Neural progenitor cell (in vitro differentiated cells): ENCODE results near the gene AHCY. TPM values are rescaled to one million over a fixed set of nuclear protein-coding genes. Genes with fewer than 3 reads are reported as not detected.
"Not testable (repeated sequence)": the region's sequence is repeated elsewhere in the genome, so short reads cannot be mapped to it uniquely, and the experiment has no call there.

Source experiments
- DNase-seq: peaks from one replicate; pipeline ENCODE4 v3.0.0-alpha.2; 2016; ENCODE audit warnings: low spot score
- H2AFZ ChIP-seq: fragments of 200-600 bp; sonication (generic); replicated peaks from 2 replicates; pipeline ENCODE4 v1.6.1; 2016; ENCODE audit warnings: antibody characterized with exemption
- H3F3A ChIP-seq: fragments of 200-600 bp; sonication (generic); 2 replicates; pipeline ENCODE4 v1.6.1; 2016; ENCODE audit warnings: antibody characterized with exemption, low read depth
- H3K27ac ChIP-seq: fragments of 200-600 bp; sonication (generic); 2 replicates; pipeline ENCODE4 v1.5.1; 2016; ENCODE audit warnings: mild to moderate bottlenecking
- H3K27me3 ChIP-seq: fragments of 200-600 bp; sonication (generic); 2 replicates; pipeline ENCODE4 v1.6.1; 2016; ENCODE audit warnings: mild to moderate bottlenecking, moderate library complexity
- H3K36me3 ChIP-seq: fragments of 200-600 bp; sonication (generic); 2 replicates; pipeline ENCODE4 v1.5.1; 2016
- H3K4me1 ChIP-seq: fragments of 200-600 bp; sonication (generic); 2 replicates; pipeline ENCODE4 v1.6.1; 2016; ENCODE audit warnings: mixed run types
- H3K4me2 ChIP-seq: fragments of 200-600 bp; sonication (generic); 2 replicates; pipeline ENCODE4 v1.6.1; 2016
- H3K4me3 ChIP-seq: fragments of 200-600 bp; sonication (generic); 2 replicates; pipeline ENCODE4 v1.5.1; 2016
- H3K79me2 ChIP-seq: fragments of 200-600 bp; sonication (generic); 2 replicates; pipeline ENCODE4 v1.6.1; 2016; ENCODE audit warnings: low read depth
- H3K9ac ChIP-seq: fragments of 200-600 bp; sonication (generic); 2 replicates; pipeline ENCODE4 v1.6.1; 2016
- H3K9me3 ChIP-seq: fragments of 200-600 bp; sonication (generic); 2 replicates; pipeline ENCODE4 v1.5.1; 2016; ENCODE audit warnings: low read depth
- H4K20me1 ChIP-seq: fragments of 200-600 bp; sonication (generic); 2 replicates; pipeline ENCODE4 v1.6.1; 2016; ENCODE audit warnings: low read depth
- H3K27ac Mint-ChIP-seq: 3 replicates; pipeline ENCODE4 v1.8.0; 2021; ENCODE audit warnings: mixed read lengths
- H3K27me3 Mint-ChIP-seq: 2 replicates; pipeline ENCODE4 v1.8.0; 2022; ENCODE audit warnings: low read depth, mild to moderate bottlenecking, inconsistent platforms, moderate library complexity, mixed read lengths; ENCODE audit not compliant: insufficient read depth
- H3K36me3 Mint-ChIP-seq: 3 replicates; pipeline ENCODE4 v1.8.0; 2021; ENCODE audit warnings: mixed read lengths
- H3K4me1 Mint-ChIP-seq: 3 replicates; pipeline ENCODE4 v1.8.0; 2021; ENCODE audit warnings: mixed read lengths
- H3K4me3 Mint-ChIP-seq: 3 replicates; pipeline ENCODE4 v1.8.0; 2021; ENCODE audit warnings: mild to moderate bottlenecking, moderate library complexity, mixed read lengths
- H3K9me3 Mint-ChIP-seq: 3 replicates; pipeline ENCODE4 v1.8.0; 2020; ENCODE audit warnings: mixed read lengths
- EZH2 ChIP-seq: fragments of 200-600 bp; sonication (generic); IDR thresholded peaks from 2 replicates; pipeline ENCODE4 v1.6.1; 2017; ENCODE audit warnings: antibody characterized with exemption, mild to moderate bottlenecking, moderate library complexity
- EZH2phosphoT487 ChIP-seq: fragments of 200-600 bp; sonication (generic); IDR thresholded peaks from 2 replicates; pipeline ENCODE4 v1.6.1; 2017; ENCODE audit warnings: antibody characterized with exemption
- total RNA-seq: library from RNA; depleted of rRNA; stranded (reverse); fragments of >200 nt; gene quantifications from 2 replicates; pipeline ENCODE4 v1.2.3, GENCODE V29; 2015; ENCODE audit warnings: low replicate concordance
- TF ChIP-seq, protein P1 (sequence below): fragments of 200-600 bp; sonication (generic); IDR thresholded peaks from 2 replicates; pipeline ENCODE4 v1.5.1; 2017; ENCODE audit warnings: antibody characterized with exemption, mild to moderate bottlenecking

The AHCY gene
- total RNA-seq, 1 donor from 2014 or later: 184 TPM

DNA sequence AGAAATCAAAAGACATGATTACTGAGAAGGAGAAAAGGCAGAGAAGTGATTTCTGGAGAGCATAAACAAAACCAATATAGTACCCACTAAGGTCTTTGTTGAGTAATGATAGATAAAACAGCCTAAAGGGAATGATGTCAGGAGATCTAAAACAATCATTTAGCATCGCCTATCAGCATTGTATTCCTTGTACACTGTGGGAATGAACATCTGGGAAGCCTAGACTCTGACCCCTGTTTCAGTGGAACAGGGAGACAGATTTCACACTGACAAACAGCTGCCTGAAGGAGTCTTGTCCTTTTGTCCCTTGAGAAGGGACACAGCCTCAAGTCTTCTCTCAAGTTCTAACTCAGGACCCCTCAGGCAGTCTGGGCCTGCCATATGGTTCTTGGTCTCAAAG lies 60.3 kb downstream of the AHCY start:
- no peak overlapping the region for H3K27ac Mint-ChIP-seq
- Histone ChIP-seq H3K4me1 (peaks cover 7% of the 10 kb centered on the region), H3F3A (no peaks in the 10 kb centered on the region), H3K4me2 (no peak overlapping the region), H3K27me3 (no peaks in the 10 kb centered on the region), H3K9me3 (peaks cover 6% of the 10 kb centered on the region), H3K4me3 (no peak overlapping the region), H2AFZ (no peak overlapping the region), H3K36me3 (no peaks in the 10 kb centered on the region), H3K27ac (no peak overlapping the region), H3K9ac (no peak overlapping the region), H4K20me1 (no peaks in the 10 kb centered on the region), H3K79me2 (no peaks in the 10 kb centered on the region)
- TF ChIP-seq EZH2 (no peak), EZH2phosphoT487 (no peak)
- TF ChIP-seq, protein P1, sequence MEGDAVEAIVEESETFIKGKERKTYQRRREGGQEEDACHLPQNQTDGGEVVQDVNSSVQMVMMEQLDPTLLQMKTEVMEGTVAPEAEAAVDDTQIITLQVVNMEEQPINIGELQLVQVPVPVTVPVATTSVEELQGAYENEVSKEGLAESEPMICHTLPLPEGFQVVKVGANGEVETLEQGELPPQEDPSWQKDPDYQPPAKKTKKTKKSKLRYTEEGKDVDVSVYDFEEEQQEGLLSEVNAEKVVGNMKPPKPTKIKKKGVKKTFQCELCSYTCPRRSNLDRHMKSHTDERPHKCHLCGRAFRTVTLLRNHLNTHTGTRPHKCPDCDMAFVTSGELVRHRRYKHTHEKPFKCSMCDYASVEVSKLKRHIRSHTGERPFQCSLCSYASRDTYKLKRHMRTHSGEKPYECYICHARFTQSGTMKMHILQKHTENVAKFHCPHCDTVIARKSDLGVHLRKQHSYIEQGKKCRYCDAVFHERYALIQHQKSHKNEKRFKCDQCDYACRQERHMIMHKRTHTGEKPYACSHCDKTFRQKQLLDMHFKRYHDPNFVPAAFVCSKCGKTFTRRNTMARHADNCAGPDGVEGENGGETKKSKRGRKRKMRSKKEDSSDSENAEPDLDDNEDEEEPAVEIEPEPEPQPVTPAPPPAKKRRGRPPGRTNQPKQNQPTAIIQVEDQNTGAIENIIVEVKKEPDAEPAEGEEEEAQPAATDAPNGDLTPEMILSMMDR: no peak
- H3K4me3 Mint-ChIP-seq: no peak overlapping the region
- DNase-seq: no peak
- peaks cover 13% of the 10 kb centered on the region for H3K4me1 Mint-ChIP-seq
- H3K36me3 Mint-ChIP-seq: peaks cover 2% of the 10 kb centered on the region
- H3K9me3 Mint-ChIP-seq: peaks cover 13% of the 10 kb centered on the region
- H3K27me3 Mint-ChIP-seq: no peaks in the 10 kb centered on the region

GRCh38 chr20:34242015-34242414 lies 61.1 kb downstream of the AHCY start:
- not testable (repeated sequence) for H3K27ac Mint-ChIP-seq, H3K9me3 ChIP-seq, H3K27ac ChIP-seq, H3K4me2 ChIP-seq, H3K4me1 ChIP-seq, H4K20me1 ChIP-seq, H3F3A ChIP-seq, H3K79me2 ChIP-seq, H3K4me3 ChIP-seq, DNase-seq, H3K4me3 Mint-ChIP-seq, H3K27me3 Mint-ChIP-seq, H2AFZ ChIP-seq, H3K36me3 ChIP-seq, H3K36me3 Mint-ChIP-seq, H3K27me3 ChIP-seq, H3K9ac ChIP-seq
- H3K9me3 Mint-ChIP-seq: peaks cover 20% of the 10 kb centered on the region
- H3K4me1 Mint-ChIP-seq: peaks cover 13% of the 10 kb centered on the region

GRCh38 chr20:34240693-34241615 lies 62.2 kb downstream of the AHCY start, which contains the start of gene ASIP:
Gene ASIP (plus strand): TSS chr20:34241423. CDS start chr20:34260375, 18,952 bp downstream.
- Mint-ChIP-seq H3K9me3 (peaks cover 23% of the 10 kb centered on the region), H3K36me3 (peaks cover 2% of the 10 kb centered on the region), H3K4me3 (no peak within 1 kb of the TSS), H3K27me3 (no peaks in the 10 kb centered on the region), H3K27ac (no peak within 1 kb of the TSS), H3K4me1 (peaks cover 13% of the 10 kb centered on the region)
- no peaks in the 10 kb centered on the region for H3K27me3 ChIP-seq
- H3K4me3 ChIP-seq: no peak within 1 kb of the TSS
- no peaks in the 10 kb centered on the region for H3K79me2 ChIP-seq
- H4K20me1 ChIP-seq: no peaks in the 10 kb centered on the region
- no peaks in the 10 kb centered on the region for H3K36me3 ChIP-seq
- H3K27ac ChIP-seq: no peak within 1 kb of the TSS
- no peaks in the 10 kb centered on the region for H3F3A ChIP-seq
- DNase-seq: no peak
- TF ChIP-seq EZH2phosphoT487: no peak
- TF ChIP-seq, protein P1: no peak
- H3K9ac ChIP-seq: no peak within 1 kb of the TSS
- H2AFZ ChIP-seq: no peak within 1 kb of the TSS
- H3K4me1 ChIP-seq: peaks cover 7% of the 10 kb centered on the region
- peaks cover 6% of the 10 kb centered on the region for H3K9me3 ChIP-seq
- H3K4me2 ChIP-seq: no peak within 1 kb of the TSS

- no peaks in the 10 kb centered on the region for H3F3A ChIP-seq
- H4K20me1 ChIP-seq: no peaks in the 10 kb centered on the region
- Mint-ChIP-seq H3K4me1 (peaks cover 13% of the 10 kb centered on the region), H3K36me3 (peaks cover 2% of the 10 kb centered on the region), H3K9me3 (peaks cover 25% of the 10 kb centered on the region), H3K27ac (no peak overlapping the region), H3K27me3 (peaks cover 3% of the 10 kb centered on the region), H3K4me3 (no peak overlapping the region)
- no peak overlapping the region for H2AFZ ChIP-seq
- peaks cover 6% of the 10 kb centered on the region for H3K9me3 ChIP-seq
- H3K4me1 ChIP-seq: peaks cover 7% of the 10 kb centered on the region
- no peaks in the 10 kb centered on the region for H3K27me3 ChIP-seq
- no peak overlapping the region for H3K9ac ChIP-seq
- TF ChIP-seq, protein P1: no peak
- TF ChIP-seq EZH2: no peak
- no peak for TF ChIP-seq EZH2phosphoT487
- DNase-seq: no peak
- H3K4me2 ChIP-seq: no peak overlapping the region
- H3K36me3 ChIP-seq: no peaks in the 10 kb centered on the region
- no peak overlapping the region for H3K4me3 ChIP-seq
- H3K79me2 ChIP-seq: no peaks in the 10 kb centered on the region
- no peak overlapping the region for H3K27ac ChIP-seq
These were observed 63.0 kb downstream of the AHCY start for GRCh38 chr20:34240121-34240520.
